Activated T-cell treated with anti-CD3 and anti-CD28 coated beads, Interleukin-2, amount 50 U/mL, for 1 hour (primary cell): ENCODE results near the gene ARHGEF19.
"Not testable (repeated sequence)": the region's sequence is repeated elsewhere in the genome, so short reads cannot be mapped to it uniquely, and the experiment has no call there.

Source experiments
- DNase-seq: peaks from one replicate; pipeline ENCODE4 v3.0.0-alpha.2; 2020

Gene ARHGEF19

GRCh38 chr1:16212251-16212961, at the start of gene ARHGEF19:
ARHGEF19 (minus strand) TSS chr1:16212652; CDS start chr1:16209054, 3,598 bp downstream.
- no peak for DNase-seq

- DNase-seq = no peak
Observed at GRCh38 chr1:16262067-16262466, 49.6 kb upstream of the ARHGEF19 start.

DNA sequence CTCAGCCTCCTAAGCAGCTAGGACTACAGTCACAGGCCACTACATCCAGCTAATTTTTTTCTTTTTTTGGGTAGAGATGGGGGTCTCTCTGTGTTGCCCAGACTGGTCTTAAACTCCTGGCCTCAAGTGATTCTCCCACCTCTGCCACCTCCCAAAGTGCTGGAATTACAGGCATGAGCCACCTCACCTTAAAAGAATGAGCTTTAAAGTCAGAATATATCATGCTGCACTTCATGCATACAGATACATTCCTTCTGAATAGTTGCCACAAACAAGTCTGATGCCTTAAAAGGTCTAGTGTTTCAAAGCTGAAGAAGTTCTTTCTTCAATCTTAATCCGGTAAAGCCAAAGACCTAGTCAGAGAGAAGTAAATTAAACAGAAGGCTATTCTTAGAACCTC, 48.4 kb upstream of the ARHGEF19 start:
- DNase-seq = no peak

DNA sequence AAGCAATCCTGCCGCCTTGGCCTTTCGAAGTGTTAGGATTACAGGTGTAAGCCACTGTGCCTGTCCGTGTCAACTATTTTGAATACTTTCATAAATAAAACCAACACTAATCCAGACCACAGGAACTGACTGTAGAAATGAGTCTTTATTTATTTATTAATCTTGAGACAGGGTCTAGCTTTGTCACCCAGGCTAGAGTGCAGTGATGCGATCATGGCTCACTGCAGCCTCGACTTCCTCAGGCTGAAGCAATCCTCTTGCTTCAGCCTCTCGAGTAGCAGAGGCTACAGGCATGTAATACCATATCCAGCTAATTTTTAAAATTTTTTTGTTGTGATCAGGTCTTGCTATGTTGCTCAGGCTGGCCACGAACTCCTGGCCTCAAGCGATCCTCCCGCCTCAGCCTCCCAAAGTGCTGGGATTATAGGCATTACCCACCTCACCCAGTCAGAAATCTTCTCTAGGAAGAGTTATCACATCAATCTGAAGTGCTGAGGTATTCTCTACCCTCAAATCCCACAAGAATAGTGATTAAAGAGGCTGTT, 46.2 kb upstream of the ARHGEF19 start:
- no peak for DNase-seq

- no peak for DNase-seq
Observed at GRCh38 chr1:16257968-16258367, 45.5 kb upstream of the ARHGEF19 start.

DNA sequence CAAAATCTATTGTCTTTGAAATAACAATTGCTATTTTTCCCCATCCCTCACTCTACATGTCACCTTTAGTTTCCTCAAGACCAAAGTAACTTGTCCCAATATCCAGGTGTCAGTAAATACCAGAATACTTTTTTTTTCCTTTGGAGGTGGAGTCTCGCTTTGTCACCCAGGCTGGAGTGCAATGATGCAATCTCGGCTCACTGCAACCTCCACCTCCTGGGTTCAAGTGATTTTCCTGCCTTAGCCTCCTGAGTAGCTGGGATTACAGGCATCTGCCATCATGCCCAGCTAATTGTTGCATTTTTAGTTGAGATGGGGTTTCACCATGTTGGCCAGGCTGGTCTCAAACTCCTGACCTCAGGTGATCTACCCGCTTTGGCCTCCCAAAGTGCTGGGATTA, 45.1 kb upstream of the ARHGEF19 start:
- not testable (repeated sequence) for DNase-seq

DNA sequence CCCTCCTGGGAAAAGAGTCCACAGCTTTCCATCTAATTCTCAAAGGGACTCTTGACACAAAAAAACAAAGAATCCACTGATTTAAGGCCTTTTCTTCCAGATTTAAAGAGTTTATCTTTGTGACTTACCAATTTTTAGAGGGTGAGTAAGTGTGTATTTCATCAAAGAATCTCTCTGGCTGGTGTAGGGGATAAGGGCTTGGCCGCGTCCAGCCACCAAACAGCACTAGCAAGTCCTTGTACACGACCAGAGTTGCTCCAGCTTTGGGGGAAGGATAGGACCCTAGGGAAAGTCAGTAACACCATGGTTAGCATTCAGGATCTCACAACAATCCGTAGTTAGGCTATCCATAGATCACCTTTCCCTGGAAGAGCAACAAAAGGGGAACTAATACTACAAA, 44.0 kb upstream of the ARHGEF19 start:
- DNase-seq = no peak

- no peak for DNase-seq
Observed at GRCh38 chr1:16254263-16254928, 41.9 kb upstream of the ARHGEF19 start.

DNA sequence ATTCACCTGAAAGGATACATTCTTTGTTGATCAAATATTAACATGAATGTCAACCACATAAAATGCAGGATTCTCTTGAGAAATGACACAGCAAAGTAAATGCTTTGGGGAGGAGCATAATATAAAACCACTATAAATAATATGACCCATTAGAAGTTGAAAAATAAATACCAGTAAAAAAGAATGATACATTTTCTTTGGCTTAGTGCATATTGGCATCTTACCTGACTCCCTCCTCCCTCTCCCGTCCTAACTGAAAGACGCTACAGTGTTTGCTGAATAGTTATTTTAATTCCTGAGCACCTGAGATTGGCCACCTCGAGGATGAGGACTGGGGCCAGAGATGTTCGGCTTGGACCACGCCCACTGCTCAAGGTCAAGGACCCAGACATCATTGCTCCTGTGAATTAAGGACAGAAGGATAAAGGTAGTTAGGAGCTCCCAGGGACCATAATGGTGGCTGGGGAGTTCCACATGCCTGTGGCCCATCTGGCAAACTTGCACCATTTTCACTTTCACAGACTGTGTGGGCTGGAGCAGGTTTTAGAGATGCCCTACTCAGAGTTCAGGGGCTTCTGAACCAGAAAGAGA, 41.0 kb upstream of the ARHGEF19 start:
- no peak for DNase-seq

- DNase-seq = no peak
Observed at GRCh38 chr1:16252912-16253311, 40.5 kb upstream of the ARHGEF19 start.

DNA sequence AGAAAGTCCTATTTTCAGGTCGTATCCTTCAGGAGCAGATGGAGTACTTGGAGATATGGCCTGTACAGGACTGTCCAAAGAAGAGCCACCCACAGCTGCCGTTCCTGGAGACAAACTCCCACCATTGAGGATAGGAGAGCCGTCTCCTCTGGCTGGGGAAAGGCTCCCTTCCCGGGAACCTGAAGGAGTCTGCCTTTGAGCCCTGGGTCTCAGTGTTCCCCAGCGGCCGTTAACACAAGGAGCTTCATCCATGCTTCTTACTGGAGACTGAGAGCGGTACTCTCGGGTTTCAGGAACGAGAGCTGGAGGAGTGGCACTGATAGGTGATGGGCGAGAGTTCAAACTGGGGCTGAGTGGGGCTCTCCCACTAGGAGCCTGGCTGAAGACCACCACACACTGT, 38.9 kb upstream of the ARHGEF19 start:
- DNase-seq = no peak

DNA sequence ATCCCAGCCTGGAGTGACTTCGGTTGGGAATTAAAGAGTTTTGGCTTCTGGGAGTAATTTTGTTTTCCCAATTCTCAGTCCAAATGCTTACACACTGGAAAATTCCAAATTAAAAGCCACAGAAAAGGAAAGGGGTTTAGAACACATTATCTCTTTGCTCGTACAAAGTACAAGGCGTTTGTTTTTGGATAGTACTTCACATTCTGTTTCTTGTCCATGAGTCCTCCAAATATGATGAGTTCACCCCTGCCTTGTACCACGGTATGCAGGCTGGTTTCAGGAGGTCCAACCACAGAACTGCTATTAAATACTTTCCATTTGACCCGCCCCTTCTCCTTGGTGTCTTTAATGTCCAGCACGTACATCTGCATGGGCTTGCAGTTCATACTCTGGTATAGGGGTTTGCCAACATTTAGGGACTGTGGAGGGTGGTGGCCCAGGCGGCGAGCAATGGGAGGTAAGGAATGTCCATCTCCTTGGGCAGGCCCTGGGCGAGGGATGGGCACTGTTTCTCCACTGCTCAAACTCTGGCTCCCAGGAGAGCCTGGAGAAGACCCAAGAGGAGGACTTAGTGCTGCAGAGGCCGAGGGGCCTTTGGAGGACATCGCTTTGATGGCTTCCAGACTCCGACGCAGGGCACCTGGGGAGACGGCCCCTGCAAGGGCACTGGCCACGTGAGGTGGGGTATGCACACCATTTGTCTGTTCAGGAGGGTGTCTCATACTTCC, 38.2 kb upstream of the ARHGEF19 start:
- DNase-seq = no peak

- no peak for DNase-seq
Observed at GRCh38 chr1:16249596-16250241, 37.3 kb upstream of the ARHGEF19 start.

DNA sequence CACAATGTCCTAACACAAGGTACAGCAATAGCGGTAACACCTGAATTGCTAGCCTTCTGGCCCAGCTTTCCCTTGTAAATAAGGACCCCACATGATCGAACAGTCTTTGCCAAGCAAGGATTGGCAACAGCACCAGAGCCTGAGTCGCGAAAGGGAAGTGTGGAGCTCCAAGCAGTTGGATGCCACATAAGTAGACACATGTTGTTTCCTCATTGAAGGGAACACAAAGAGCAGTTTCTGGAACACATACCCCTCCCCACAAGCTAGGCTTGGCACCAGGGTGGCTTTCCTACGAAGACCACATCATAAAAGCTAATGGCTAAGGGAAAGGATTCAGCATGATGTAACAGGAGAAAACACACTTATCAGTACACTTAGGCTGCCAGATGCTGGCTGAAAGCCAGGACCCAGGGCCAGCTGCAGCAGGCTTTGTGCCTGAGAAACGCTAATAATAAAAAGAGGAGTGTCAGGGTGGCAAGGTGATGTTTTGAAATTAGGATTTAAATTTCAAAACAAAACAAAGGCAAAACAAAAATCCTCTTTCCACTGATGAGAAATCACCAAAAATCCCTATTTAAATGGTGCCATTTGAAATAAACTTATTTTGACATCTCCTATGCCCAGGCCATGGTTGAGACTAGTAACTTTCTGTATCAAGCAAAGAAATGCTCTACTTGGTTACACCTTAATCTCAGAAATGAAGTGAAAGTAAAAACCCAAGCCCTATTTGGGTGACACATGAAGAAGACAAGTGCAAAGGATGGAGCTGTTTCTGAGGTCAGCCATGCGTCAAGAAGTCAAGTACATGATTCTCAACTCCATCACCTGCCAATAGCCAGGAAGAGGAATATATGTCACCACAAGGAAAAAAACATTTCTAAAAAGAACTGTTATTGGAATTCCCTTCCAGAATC, 36.4 kb upstream of the ARHGEF19 start:
- no peak for DNase-seq

- DNase-seq = no peak
Observed at GRCh38 chr1:16248007-16248436, 35.6 kb upstream of the ARHGEF19 start.

- DNase-seq = no peak
Observed at GRCh38 chr1:16247441-16247840, 35.0 kb upstream of the ARHGEF19 start.

DNA sequence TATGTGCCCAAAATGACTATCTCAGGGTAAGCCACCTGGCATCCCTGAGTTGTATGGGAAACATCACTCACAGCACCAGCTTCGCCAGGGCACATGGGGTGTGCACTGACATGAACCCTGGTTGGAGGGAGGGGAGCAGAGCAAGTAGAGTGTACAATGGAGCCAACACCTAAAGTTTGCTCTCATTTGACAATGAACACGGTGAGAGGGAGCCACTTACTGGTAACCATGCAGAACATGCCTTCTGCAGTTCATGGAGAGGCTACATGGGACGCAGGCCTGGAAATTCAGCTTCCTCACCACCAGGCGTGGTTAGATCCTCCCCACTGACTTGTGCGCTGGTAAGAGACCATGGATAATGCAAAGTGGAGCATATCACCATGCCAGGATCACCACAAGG, 34.5 kb upstream of the ARHGEF19 start:
- no peak for DNase-seq

GRCh38 chr1:16246239-16246638, 33.8 kb upstream of the ARHGEF19 start:
- DNase-seq = not testable (repeated sequence)

DNA sequence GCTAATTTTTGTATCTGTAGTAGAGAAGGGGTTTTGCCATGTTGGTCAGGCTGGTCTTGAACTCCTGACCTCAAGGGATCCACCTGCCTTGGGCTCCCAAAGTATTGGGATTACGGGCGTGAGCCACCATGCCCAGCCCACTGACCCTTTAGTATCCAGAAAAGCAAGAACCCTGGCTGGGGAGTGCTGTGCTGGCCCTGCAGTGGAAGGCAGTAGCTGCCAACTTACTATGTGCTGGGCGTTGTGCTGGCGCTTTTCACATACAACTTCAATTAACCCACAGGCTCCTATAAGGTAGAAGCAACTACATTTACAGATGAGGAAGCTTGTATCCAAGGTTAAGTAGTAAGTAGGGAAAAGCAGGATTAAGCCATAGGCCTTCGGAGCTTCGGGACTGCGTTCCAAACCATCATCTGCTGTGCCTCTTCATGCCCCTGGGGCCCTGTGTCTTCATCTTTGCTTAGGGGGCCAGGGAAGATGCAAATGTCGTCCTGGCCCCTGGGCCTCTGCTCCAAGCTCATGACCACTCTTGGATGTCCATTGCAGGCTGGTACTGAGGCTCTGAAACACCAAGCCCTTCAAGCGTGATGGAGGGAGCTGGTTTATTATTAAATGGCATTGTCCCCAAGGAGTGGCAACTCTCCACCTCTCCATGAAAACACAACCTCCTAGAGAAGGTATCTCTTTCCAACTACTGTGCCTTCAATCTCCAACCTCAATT, 33.2 kb upstream of the ARHGEF19 start:
- DNase-seq = no peak

DNA sequence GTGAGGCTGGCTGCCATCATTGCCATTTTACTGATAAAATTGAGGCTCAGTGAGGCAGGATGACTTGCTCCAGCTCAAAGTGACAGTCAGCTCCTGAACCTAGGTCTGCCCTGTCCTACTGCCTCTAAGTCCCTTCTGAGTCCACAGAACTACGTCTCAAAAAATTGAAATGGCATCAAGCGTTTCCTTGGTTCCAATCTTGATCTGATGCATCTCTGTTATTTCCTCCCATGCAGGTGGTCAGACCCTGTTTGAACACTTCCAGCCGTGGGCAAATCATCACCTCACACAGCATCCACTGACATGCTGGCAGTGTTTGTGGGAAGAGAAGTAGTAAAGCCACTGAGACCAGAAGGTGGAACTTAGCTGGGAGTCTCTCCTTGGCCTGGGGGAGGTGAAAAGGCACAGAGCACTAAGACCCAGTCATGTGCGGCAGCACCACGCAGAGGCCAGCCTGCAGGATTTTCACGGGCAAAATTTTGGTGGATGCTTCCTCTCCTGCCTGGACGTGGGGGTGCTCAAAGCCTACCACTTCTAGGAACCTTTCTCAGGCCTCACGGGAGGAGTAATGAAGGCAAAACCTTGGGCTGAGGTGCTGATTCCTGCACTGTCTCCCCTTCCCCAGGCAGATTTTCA, 32.3 kb upstream of the ARHGEF19 start:
- no peak for DNase-seq
